ENCODE results near the gene AQP10.

GRCh38 chr1:154325583-154326545, 5.0 kb downstream of the AQP10 start:
- peak; percentile 36 to 83 (median 71) for TF ChIP-seq CTCF (IDR thresholded peaks at IDR 0.05)
- TF ChIP-seq POLR2A (IDR thresholded peaks at IDR 0.05), result peak; percentile 38 to 57
